ENCODE measurements around the gene MECP2. TPM values are rescaled to one million over a fixed set of nuclear protein-coding genes. Genes with fewer than 3 reads are reported as not detected.
"Not testable (repeated sequence)": the region's sequence is repeated elsewhere in the genome, so short reads cannot be mapped to it uniquely, and the experiment has no call there.

Gene MECP2
- polyA plus RNA-seq, 4 donors: 9.4 to 18.4 (median 12.9) TPM

GRCh38 chrX:154000051-154000450 is 97.5 kb downstream of the MECP2 start:
- FAIRE-seq (no peak), DNase-seq (no peak)
- no peaks in the 10 kb centered on the region for H3K27me3 ChIP-seq (ENCODE audit: control insufficient read depth in 3 of 3, insufficient read depth in 3 of 3, low read length in 3 of 3)
- H3K27ac ChIP-seq (ENCODE audit: low read depth in 1 of 3, low read length in 2 of 3): no peak overlapping the region
- H3K9me3 ChIP-seq (ENCODE audit: control insufficient read depth in 2 of 2, insufficient read depth in 1 of 2, low read depth in 1 of 2, low read length in 1 of 2): no peaks in the 10 kb centered on the region
- WGBS, 3 donors: 29 to 52% (median 44%) methylated on average over 5 of the region's 5 CpGs
- peaks cover 0 to 4% (median 0%) of the 10 kb centered on the region in 3 donors for H3K36me3 ChIP-seq (ENCODE audit: control insufficient read depth in 3 of 3, insufficient read depth in 2 of 3, low read depth in 1 of 3, low read length in 3 of 3)
- no peaks in the 10 kb centered on the region for H3K4me1 ChIP-seq (ENCODE audit: control insufficient read depth in 3 of 3, insufficient read depth in 2 of 3, low read depth in 1 of 3, low read length in 2 of 3)
- no peak overlapping the region for H3K4me3 ChIP-seq (ENCODE audit: low read depth in 1 of 3, low read length in 3 of 3)

- FAIRE-seq: no peak
- no peak for DNase-seq
- H3K27me3 ChIP-seq (ENCODE audit: control insufficient read depth in 3 of 3, insufficient read depth in 3 of 3, low read length in 3 of 3): no peaks in the 10 kb centered on the region
- H3K9me3 ChIP-seq (ENCODE audit: control insufficient read depth in 2 of 2, insufficient read depth in 1 of 2, low read depth in 1 of 2, low read length in 1 of 2): no peaks in the 10 kb centered on the region
- peaks cover 0 to 4% (median 0%) of the 10 kb centered on the region in 3 donors for H3K36me3 ChIP-seq (ENCODE audit: control insufficient read depth in 3 of 3, insufficient read depth in 2 of 3, low read depth in 1 of 3, low read length in 3 of 3)
- no peak overlapping the region for H3K27ac ChIP-seq (ENCODE audit: low read depth in 1 of 3, low read length in 2 of 3)
- no peaks in the 10 kb centered on the region for H3K4me1 ChIP-seq (ENCODE audit: control insufficient read depth in 3 of 3, insufficient read depth in 2 of 3, low read depth in 1 of 3, low read length in 2 of 3)
- no peak overlapping the region for H3K4me3 ChIP-seq (ENCODE audit: low read depth in 1 of 3, low read length in 3 of 3)
- WGBS, 3 donors: 37 to 70% (median 46%) methylated on average over 19 of the region's 19 CpGs
These were observed 98.0 kb downstream of the MECP2 start for GRCh38 chrX:153999359-154000037.

- no peaks in the 10 kb centered on the region for H3K9me3 ChIP-seq (ENCODE audit: control insufficient read depth in 2 of 2, insufficient read depth in 1 of 2, low read depth in 1 of 2, low read length in 1 of 2)
- no peak overlapping the region for H3K27ac ChIP-seq (ENCODE audit: low read depth in 1 of 3, low read length in 2 of 3)
- no peak for FAIRE-seq
- no peak overlapping the region for H3K4me3 ChIP-seq (ENCODE audit: low read depth in 1 of 3, low read length in 3 of 3)
- WGBS, 3 donors: 91 to 95% (median 92%) methylated on average over 6 to 8 of the region's 8 CpGs
- H3K4me1 ChIP-seq (ENCODE audit: control insufficient read depth in 3 of 3, insufficient read depth in 2 of 3, low read depth in 1 of 3, low read length in 2 of 3): no peaks in the 10 kb centered on the region
- H3K27me3 ChIP-seq (ENCODE audit: control insufficient read depth in 3 of 3, insufficient read depth in 3 of 3, low read length in 3 of 3): no peaks in the 10 kb centered on the region
- no peak for DNase-seq
- H3K36me3 ChIP-seq (ENCODE audit: control insufficient read depth in 3 of 3, insufficient read depth in 2 of 3, low read depth in 1 of 3, low read length in 3 of 3): no peaks in the 10 kb centered on the region
These were observed 102.0 kb downstream of the MECP2 start for GRCh38 chrX:153995504-153995903.

GRCh38 chrX:153994398-153994797 is 103.1 kb downstream of the MECP2 start:
- H3K4me1 ChIP-seq (ENCODE audit: control insufficient read depth in 3 of 3, insufficient read depth in 2 of 3, low read depth in 1 of 3, low read length in 2 of 3); FAIRE-seq; H3K27me3 ChIP-seq (ENCODE audit: control insufficient read depth in 3 of 3, insufficient read depth in 3 of 3, low read length in 3 of 3); H3K36me3 ChIP-seq (ENCODE audit: control insufficient read depth in 3 of 3, insufficient read depth in 2 of 3, low read depth in 1 of 3, low read length in 3 of 3); H3K4me3 ChIP-seq (ENCODE audit: low read depth in 1 of 3, low read length in 3 of 3); H3K9me3 ChIP-seq (ENCODE audit: control insufficient read depth in 2 of 2, insufficient read depth in 1 of 2, low read depth in 1 of 2, low read length in 1 of 2); H3K27ac ChIP-seq (ENCODE audit: low read depth in 1 of 3, low read length in 2 of 3); DNase-seq: not testable (repeated sequence)
- WGBS, 3 donors: 63 to 81% (median 67%) methylated on average over 1 to 3 of the region's 5 CpGs

- DNase-seq: no peak
- no peak for FAIRE-seq
These were observed 103.5 kb downstream of the MECP2 start for GRCh38 chrX:153993978-153994377.

GRCh38 chrX:153993079-153993478 is 104.4 kb downstream of the MECP2 start:
- WGBS, 3 donors: 85 to 90% (median 88%) methylated on average over 12 of the region's 12 CpGs
- DNase-seq: no peak

More at GRCh38 chrX:153993978-153994377, 103.5 kb downstream of the MECP2 start:
- Histone ChIP-seq H3K9me3 (ENCODE audit: control insufficient read depth in 2 of 2, insufficient read depth in 1 of 2, low read depth in 1 of 2, low read length in 1 of 2) (no peaks in the 10 kb centered on the region), H3K4me1 (ENCODE audit: control insufficient read depth in 3 of 3, insufficient read depth in 2 of 3, low read depth in 1 of 3, low read length in 2 of 3) (no peaks in the 10 kb centered on the region), H3K36me3 (ENCODE audit: control insufficient read depth in 3 of 3, insufficient read depth in 2 of 3, low read depth in 1 of 3, low read length in 3 of 3) (no peaks in the 10 kb centered on the region), H3K27ac (ENCODE audit: low read depth in 1 of 3, low read length in 2 of 3) (no peak overlapping the region), H3K27me3 (ENCODE audit: control insufficient read depth in 3 of 3, insufficient read depth in 3 of 3, low read length in 3 of 3) (no peaks in the 10 kb centered on the region), H3K4me3 (ENCODE audit: low read depth in 1 of 3, low read length in 3 of 3) (no peak overlapping the region)
- 89 to 94% (median 91%) methylated on average over 10 of the region's 10 CpGs for WGBS, 3 donors

GRCh38 chrX:153992180-153992579 is 105.3 kb downstream of the MECP2 start:
- 78 to 84% (median 82%) methylated on average over 8 of the region's 8 CpGs for WGBS, 3 donors
- Histone ChIP-seq H3K36me3 (ENCODE audit: control insufficient read depth in 3 of 3, insufficient read depth in 2 of 3, low read depth in 1 of 3, low read length in 3 of 3) (no peaks in the 10 kb centered on the region), H3K9me3 (ENCODE audit: control insufficient read depth in 2 of 2, insufficient read depth in 1 of 2, low read depth in 1 of 2, low read length in 1 of 2) (no peaks in the 10 kb centered on the region), H3K27ac (ENCODE audit: low read depth in 1 of 3, low read length in 2 of 3) (no peak overlapping the region), H3K4me3 (ENCODE audit: low read depth in 1 of 3, low read length in 3 of 3) (no peak overlapping the region), H3K4me1 (ENCODE audit: control insufficient read depth in 3 of 3, insufficient read depth in 2 of 3, low read depth in 1 of 3, low read length in 2 of 3) (no peaks in the 10 kb centered on the region), H3K27me3 (ENCODE audit: control insufficient read depth in 3 of 3, insufficient read depth in 3 of 3, low read length in 3 of 3) (no peaks in the 10 kb centered on the region)
- no peak for FAIRE-seq
- no peak for DNase-seq

More at GRCh38 chrX:153993079-153993478, 104.4 kb downstream of the MECP2 start:
- Histone ChIP-seq H3K4me1 (ENCODE audit: control insufficient read depth in 3 of 3, insufficient read depth in 2 of 3, low read depth in 1 of 3, low read length in 2 of 3) (no peaks in the 10 kb centered on the region), H3K27me3 (ENCODE audit: control insufficient read depth in 3 of 3, insufficient read depth in 3 of 3, low read length in 3 of 3) (no peaks in the 10 kb centered on the region), H3K4me3 (ENCODE audit: low read depth in 1 of 3, low read length in 3 of 3) (no peak overlapping the region), H3K27ac (ENCODE audit: low read depth in 1 of 3, low read length in 2 of 3) (no peak overlapping the region), H3K9me3 (ENCODE audit: control insufficient read depth in 2 of 2, insufficient read depth in 1 of 2, low read depth in 1 of 2, low read length in 1 of 2) (no peaks in the 10 kb centered on the region), H3K36me3 (ENCODE audit: control insufficient read depth in 3 of 3, insufficient read depth in 2 of 3, low read depth in 1 of 3, low read length in 3 of 3) (no peaks in the 10 kb centered on the region)
- FAIRE-seq: no peak

- Histone ChIP-seq H3K4me1 (ENCODE audit: control insufficient read depth in 3 of 3, insufficient read depth in 2 of 3, low read depth in 1 of 3, low read length in 2 of 3) (no peaks in the 10 kb centered on the region), H3K9me3 (ENCODE audit: control insufficient read depth in 2 of 2, insufficient read depth in 1 of 2, low read depth in 1 of 2, low read length in 1 of 2) (no peaks in the 10 kb centered on the region), H3K4me3 (ENCODE audit: low read depth in 1 of 3, low read length in 3 of 3) (no peak overlapping the region), H3K36me3 (ENCODE audit: control insufficient read depth in 3 of 3, insufficient read depth in 2 of 3, low read depth in 1 of 3, low read length in 3 of 3) (no peaks in the 10 kb centered on the region), H3K27me3 (ENCODE audit: control insufficient read depth in 3 of 3, insufficient read depth in 3 of 3, low read length in 3 of 3) (no peaks in the 10 kb centered on the region), H3K27ac (ENCODE audit: low read depth in 1 of 3, low read length in 2 of 3) (no peak overlapping the region)
- FAIRE-seq (no peak), DNase-seq (no peak)
- 96 to 98% (median 97%) methylated on average over 3 of the region's 3 CpGs for WGBS, 3 donors
These were observed 106.4 kb downstream of the MECP2 start for GRCh38 chrX:153991013-153991580.

All from small intestine (tissue), 7 donors.